ENCODE measurements around the gene COL6A1.

GRCh38 chr21:45972353-45972715 is 9.2 kb upstream of the COL6A1 start:
- no peak for TF ChIP-seq CTCF (conservative IDR thresholded peaks at IDR 0.05; ENCODE audit: low read length)
- no peak for TF ChIP-seq EZH2phosphoT487 (IDR thresholded peaks at IDR 0.05; ENCODE audit: borderline replicate concordance, low read depth, low read length)
